OCI-LY3 (cell line): ENCODE measurements around the gene KATNIP.

Experiments
- H2AFZ ChIP-seq: fragments of 200-600, 300-600 bp; shearing (Covaris generic); 2 replicates; pipeline ENCODE4 v1.6.0; 2014; ENCODE audit warnings: antibody characterized with exemption, low read depth, low read length
- H3K27ac ChIP-seq: fragments of 200-600, 300-600 bp; sonication (generic); 2 replicates; pipeline ENCODE4 v1.5.1; 2014; ENCODE audit warnings: mild to moderate bottlenecking, low read length, moderate library complexity, mixed read lengths
- H3K27me3 ChIP-seq: fragments of 200-600, 300-600 bp; sonication (generic); 2 replicates; pipeline ENCODE4 v1.6.1; 2014; ENCODE audit warnings: low read depth, low read length, mixed read lengths
- H3K36me3 ChIP-seq: fragments of 200-600, 300-600 bp; sonication (generic); replicated peaks from 2 replicates; pipeline ENCODE3; 2014; ENCODE audit warnings: low read depth, low read length, mixed read lengths
- H3K4me1 ChIP-seq: fragments of 300-600, 200-600 bp; sonication (generic); 2 replicates; pipeline ENCODE4 v1.6.1; 2014; ENCODE audit warnings: low read length, mixed read lengths
- H3K4me2 ChIP-seq: fragments of 200-600, 300-600 bp; sonication (generic); 2 replicates; pipeline ENCODE4 v1.6.1; 2014; ENCODE audit warnings: low read length, mixed read lengths
- H3K4me3 ChIP-seq: fragments of 300-600, 200-600 bp; sonication (generic); 2 replicates; pipeline ENCODE4 v1.5.1; 2014; ENCODE audit warnings: antibody characterized with exemption, mild to moderate bottlenecking, low read length, moderate library complexity
- H3K79me2 ChIP-seq: fragments of 300-600, 200-600 bp; shearing (Covaris generic); 2 replicates; pipeline ENCODE4 v1.6.1; 2014; ENCODE audit warnings: mild to moderate bottlenecking, low read length, mixed read lengths
- H3K9ac ChIP-seq: fragments of 300-600, 200-600 bp; shearing (Covaris generic); 2 replicates; pipeline ENCODE4 v1.6.0; 2014; ENCODE audit warnings: mild to moderate bottlenecking, low read length, moderate library complexity
- H3K9me3 ChIP-seq: fragments of 200-600, 300-600 bp; shearing (Covaris generic); 2 replicates; pipeline ENCODE4 v1.6.1; 2014; ENCODE audit warnings: low read length, mixed read lengths; ENCODE audit not compliant: insufficient read depth
- H4K20me1 ChIP-seq: fragments of 200-600, 300-600 bp; sonication (generic); 2 replicates; pipeline ENCODE4 v1.6.1; 2016; ENCODE audit warnings: low read length, mixed read lengths; ENCODE audit not compliant: insufficient read depth
- EZH2phosphoT487 ChIP-seq: fragments of 200-600 bp; shearing (Covaris generic); IDR thresholded peaks from 2 replicates; pipeline ENCODE4 v1.6.1; 2018; ENCODE audit warnings: antibody characterized with exemption, mixed run types, low read depth
- TF ChIP-seq, protein P1 (sequence below): fragments of 200-600, 300-600 bp; sonication (generic); IDR thresholded peaks from 2 replicates; pipeline ENCODE4 v1.5.1; 2014; ENCODE audit warnings: antibody characterized with exemption, low read length, low read depth

KATNIP gene

GRCh38 chr16:27583634-27584033, 33.7 kb downstream of the KATNIP start:
- no peak overlapping the region for H3K27ac ChIP-seq
- H3K4me3 ChIP-seq, result no peak overlapping the region
- H3K9me3 ChIP-seq, result no peaks in the 10 kb centered on the region
- TF ChIP-seq, protein P1, sequence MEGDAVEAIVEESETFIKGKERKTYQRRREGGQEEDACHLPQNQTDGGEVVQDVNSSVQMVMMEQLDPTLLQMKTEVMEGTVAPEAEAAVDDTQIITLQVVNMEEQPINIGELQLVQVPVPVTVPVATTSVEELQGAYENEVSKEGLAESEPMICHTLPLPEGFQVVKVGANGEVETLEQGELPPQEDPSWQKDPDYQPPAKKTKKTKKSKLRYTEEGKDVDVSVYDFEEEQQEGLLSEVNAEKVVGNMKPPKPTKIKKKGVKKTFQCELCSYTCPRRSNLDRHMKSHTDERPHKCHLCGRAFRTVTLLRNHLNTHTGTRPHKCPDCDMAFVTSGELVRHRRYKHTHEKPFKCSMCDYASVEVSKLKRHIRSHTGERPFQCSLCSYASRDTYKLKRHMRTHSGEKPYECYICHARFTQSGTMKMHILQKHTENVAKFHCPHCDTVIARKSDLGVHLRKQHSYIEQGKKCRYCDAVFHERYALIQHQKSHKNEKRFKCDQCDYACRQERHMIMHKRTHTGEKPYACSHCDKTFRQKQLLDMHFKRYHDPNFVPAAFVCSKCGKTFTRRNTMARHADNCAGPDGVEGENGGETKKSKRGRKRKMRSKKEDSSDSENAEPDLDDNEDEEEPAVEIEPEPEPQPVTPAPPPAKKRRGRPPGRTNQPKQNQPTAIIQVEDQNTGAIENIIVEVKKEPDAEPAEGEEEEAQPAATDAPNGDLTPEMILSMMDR, result no peak
- no peak for TF ChIP-seq EZH2phosphoT487
- no peaks in the 10 kb centered on the region for H3K36me3 ChIP-seq
- H3K79me2 ChIP-seq, result no peaks in the 10 kb centered on the region
- H4K20me1 ChIP-seq, result no peaks in the 10 kb centered on the region
- no peak overlapping the region for H3K4me2 ChIP-seq
- H2AFZ ChIP-seq, result no peak overlapping the region
- no peaks in the 10 kb centered on the region for H3K27me3 ChIP-seq
- no peak overlapping the region for H3K9ac ChIP-seq
- H3K4me1 ChIP-seq, result peaks cover 6% of the 10 kb centered on the region

- Histone ChIP-seq H3K4me2 (no peak overlapping the region), H3K27me3 (no peaks in the 10 kb centered on the region), H3K27ac (no peak overlapping the region), H3K4me3 (no peak overlapping the region), H3K9ac (no peak overlapping the region), H3K79me2 (no peaks in the 10 kb centered on the region), H3K36me3 (no peaks in the 10 kb centered on the region), H2AFZ (no peak overlapping the region), H3K4me1 (no peaks in the 10 kb centered on the region), H4K20me1 (no peaks in the 10 kb centered on the region), H3K9me3 (no peaks in the 10 kb centered on the region)
- TF ChIP-seq EZH2phosphoT487, result no peak
- TF ChIP-seq, protein P1, result no peak
These were observed 35.3 kb downstream of the KATNIP start for GRCh38 chr16:27585200-27585599.

GRCh38 chr16:27586711-27587110, 36.8 kb downstream of the KATNIP start:
- Histone ChIP-seq H3K9ac (no peak overlapping the region), H4K20me1 (no peaks in the 10 kb centered on the region), H3K36me3 (no peaks in the 10 kb centered on the region), H3K79me2 (no peaks in the 10 kb centered on the region), H3K27ac (no peak overlapping the region), H3K4me2 (no peak overlapping the region), H3K27me3 (no peaks in the 10 kb centered on the region), H3K9me3 (no peaks in the 10 kb centered on the region), H2AFZ (no peak overlapping the region), H3K4me1 (no peaks in the 10 kb centered on the region), H3K4me3 (no peak overlapping the region)
- TF ChIP-seq EZH2phosphoT487, result no peak
- TF ChIP-seq, protein P1, result no peak

- Histone ChIP-seq H3K9me3 (no peaks in the 10 kb centered on the region), H3K4me2 (no peak overlapping the region), H3K79me2 (no peaks in the 10 kb centered on the region), H2AFZ (no peak overlapping the region), H3K9ac (no peak overlapping the region), H3K36me3 (no peaks in the 10 kb centered on the region), H3K4me3 (no peak overlapping the region), H4K20me1 (no peaks in the 10 kb centered on the region), H3K4me1 (no peaks in the 10 kb centered on the region), H3K27ac (no peak overlapping the region), H3K27me3 (no peaks in the 10 kb centered on the region)
- TF ChIP-seq, protein P1, result no peak
- no peak for TF ChIP-seq EZH2phosphoT487
These were observed 38.1 kb downstream of the KATNIP start for GRCh38 chr16:27588057-27588456.
